Tibial nerve (tissue), 4 donors: Measurements from ENCODE around the gene PSTPIP2.

Source experiments
- EP300 ChIP-seq, 2 donors: sonication (generic); formaldehyde crosslinking; IDR thresholded peaks; one replicate each; pipeline ENCODE4 v1.6.1; 2017; ENCODE audit warnings: antibody characterized with exemption in 2 of 2, mild to moderate bottlenecking in 1 of 2
- POLR2A ChIP-seq, 2 donors: fragments of 450-650 bp; IDR thresholded peaks; one replicate each; pipeline ENCODE4 v1.6.1; 2017; ENCODE audit warnings: antibody characterized with exemption in 2 of 2, mild to moderate bottlenecking in 2 of 2, moderate library complexity in 2 of 2
- TF ChIP-seq, protein P1 (sequence below), 5 experiments: fragments of 200-600 bp in 3 of 5; fragments of 450-650 bp in 2 of 5; sonication (generic) in 3 of 5; IDR thresholded peaks; one replicate each; pipeline ENCODE4 v1.5.1; 2016 to 2019; ENCODE audit warnings: antibody characterized with exemption in 5 of 5, mild to moderate bottlenecking in 3 of 5, moderate library complexity in 2 of 5

GRCh38 chr18:46060359-46060841 is 11.7 kb downstream of the PSTPIP2 start:
- TF ChIP-seq, protein P1, sequence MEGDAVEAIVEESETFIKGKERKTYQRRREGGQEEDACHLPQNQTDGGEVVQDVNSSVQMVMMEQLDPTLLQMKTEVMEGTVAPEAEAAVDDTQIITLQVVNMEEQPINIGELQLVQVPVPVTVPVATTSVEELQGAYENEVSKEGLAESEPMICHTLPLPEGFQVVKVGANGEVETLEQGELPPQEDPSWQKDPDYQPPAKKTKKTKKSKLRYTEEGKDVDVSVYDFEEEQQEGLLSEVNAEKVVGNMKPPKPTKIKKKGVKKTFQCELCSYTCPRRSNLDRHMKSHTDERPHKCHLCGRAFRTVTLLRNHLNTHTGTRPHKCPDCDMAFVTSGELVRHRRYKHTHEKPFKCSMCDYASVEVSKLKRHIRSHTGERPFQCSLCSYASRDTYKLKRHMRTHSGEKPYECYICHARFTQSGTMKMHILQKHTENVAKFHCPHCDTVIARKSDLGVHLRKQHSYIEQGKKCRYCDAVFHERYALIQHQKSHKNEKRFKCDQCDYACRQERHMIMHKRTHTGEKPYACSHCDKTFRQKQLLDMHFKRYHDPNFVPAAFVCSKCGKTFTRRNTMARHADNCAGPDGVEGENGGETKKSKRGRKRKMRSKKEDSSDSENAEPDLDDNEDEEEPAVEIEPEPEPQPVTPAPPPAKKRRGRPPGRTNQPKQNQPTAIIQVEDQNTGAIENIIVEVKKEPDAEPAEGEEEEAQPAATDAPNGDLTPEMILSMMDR (IDR thresholded peaks at IDR 0.05), result no peak
- TF ChIP-seq POLR2A (IDR thresholded peaks at IDR 0.05), result no peak
- TF ChIP-seq EP300 (IDR thresholded peaks at IDR 0.05), result no peak
